Measurements from ENCODE around the gene MOCS1.

MOCS1 gene

DNA sequence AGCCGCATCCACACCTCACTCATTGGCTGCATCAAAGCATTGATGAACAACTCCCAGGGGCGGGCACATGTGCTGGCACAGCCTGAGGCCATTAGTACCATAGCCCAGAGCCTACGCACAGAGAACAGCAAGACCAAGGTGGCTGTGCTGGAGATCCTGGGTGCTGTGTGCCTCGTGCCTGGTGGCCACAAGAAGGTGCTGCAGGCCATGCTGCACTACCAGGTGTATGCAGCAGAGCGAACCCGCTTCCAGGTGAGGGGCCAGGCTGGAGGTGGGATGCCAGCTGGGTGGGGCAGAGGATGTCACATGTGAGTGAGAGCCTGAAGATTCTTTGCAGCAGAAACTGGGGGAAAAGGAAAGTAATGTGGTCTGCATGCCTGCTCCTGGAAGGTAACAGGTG lies 66.7 kb downstream of the MOCS1 start:
- DNase-seq, result no peak

DNA sequence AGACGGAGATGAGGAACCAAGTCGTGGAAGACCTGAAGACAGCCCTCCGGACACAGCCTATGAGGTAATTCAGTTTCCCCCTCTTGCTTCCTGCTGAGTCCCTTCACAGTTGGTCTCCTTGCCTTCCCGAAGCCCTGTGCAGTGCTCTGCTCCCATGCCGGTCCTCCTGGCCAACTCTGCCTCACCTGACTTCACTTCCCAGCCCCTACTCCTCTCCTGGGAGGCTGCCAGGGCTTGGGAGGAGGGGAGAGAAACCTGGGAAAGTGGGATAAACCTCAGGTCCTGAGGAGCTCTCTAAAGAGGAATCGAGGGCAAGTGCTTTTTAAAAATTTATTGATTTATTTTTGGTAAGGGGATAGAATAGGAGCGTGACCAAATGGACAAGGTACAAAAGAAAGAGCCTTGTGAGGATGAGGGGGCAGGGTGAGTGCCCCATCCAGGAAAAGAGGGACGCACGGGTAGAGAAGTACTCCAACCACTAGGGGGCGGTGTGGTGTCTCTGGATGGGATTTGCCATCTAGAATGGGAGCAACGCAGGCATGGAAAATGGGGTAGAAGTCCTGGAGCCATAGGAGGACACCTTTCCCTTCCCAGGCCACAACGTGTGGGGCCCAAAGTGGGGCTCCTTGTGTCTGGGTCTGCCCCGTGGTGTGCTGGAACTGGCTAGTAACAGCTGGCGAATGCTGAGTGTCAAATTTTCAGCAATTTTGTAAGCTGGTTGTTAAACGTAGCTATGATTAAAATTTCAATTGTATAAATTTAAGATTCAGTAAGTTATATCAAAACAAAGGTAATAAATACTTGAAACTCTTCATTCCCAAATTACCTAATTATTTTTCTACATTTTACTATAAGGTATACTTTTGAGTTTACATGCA lies 69.0 kb downstream of the MOCS1 start:
- peak; percentile 33 to 69 for DNase-seq

DNA sequence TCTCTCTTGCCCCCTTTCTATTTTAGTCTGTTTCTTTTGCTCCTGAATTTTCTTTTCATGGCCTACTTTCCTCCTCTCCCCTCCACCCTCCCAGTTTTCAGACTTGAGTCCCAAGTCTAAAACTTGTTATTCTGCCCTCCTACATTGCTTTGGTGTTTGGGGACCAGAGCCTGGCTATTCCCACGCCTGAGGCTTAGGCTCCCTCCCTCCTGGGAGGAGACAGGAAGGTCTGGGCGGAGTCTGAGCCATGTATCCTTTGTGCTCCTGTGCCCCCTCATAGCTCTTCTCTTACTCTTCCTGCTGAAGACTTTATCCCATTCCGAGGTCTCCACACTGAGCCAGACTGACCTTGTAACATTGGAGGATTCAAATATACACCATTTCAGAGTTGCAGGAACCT lies 72.6 kb downstream of the MOCS1 start:
- DNase-seq, result no peak

DNA sequence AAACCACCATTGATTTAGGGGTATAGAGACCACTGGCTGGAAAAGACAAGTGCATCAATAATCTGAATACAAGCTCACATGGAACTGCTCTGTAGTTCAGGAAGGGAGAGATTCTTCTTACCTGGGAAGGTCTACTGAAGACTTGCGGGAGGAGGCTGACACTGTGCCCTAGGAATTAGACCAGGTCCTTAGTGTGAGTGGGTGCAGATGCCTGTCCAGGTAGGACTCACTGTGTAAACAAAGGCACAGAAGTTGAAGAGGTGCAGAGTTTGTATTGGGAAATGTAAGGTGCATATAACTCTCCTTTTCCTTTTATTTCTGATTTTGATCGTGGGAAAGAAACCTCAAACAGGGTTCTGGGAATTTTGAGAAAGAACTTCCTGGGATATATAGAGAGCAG lies 75.2 kb downstream of the MOCS1 start:
- no peak for DNase-seq

DNA sequence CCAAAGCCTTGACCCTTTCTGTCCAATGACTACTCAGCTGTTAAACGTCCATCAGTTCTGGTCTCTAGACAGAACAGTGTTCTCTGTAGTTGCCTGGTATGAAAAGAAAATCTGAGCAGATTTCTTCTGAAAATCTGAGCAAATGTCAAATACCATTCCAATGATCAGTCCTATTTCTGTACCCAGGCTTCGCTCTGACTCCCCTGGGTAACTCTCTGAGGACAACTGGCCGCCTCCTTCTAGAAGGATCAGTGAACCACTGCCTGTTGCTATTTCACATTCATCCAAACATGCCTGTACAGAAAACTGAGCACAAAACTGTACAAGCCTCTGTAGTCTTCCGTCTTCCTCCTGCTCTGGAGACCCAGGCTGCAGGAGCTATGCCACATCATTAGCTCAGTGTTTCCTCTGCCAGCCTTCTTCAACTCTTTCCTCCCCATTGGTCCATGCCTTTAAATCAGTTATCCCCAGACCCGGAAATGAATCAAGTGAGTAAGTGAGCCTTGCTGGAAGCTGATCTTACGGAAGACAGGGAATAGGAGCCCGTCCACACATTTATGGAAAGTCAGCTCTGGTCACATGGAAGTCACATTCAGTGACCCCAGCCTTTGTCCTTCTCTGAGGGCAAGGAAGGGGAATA lies 78.8 kb downstream of the MOCS1 start:
- DNase-seq, result no peak
